Effector CD8-positive, alpha-beta T cell (primary cell): ENCODE results near the gene ANTXR1.

Source experiments
- DNase-seq: peaks from one replicate; lab custom pipeline; 2025; lab: John Stamatoyannopoulos, UW

ANTXR1 gene

GRCh38 chr2:69073928-69074570, 61.1 kb downstream of the ANTXR1 start:
- no peak for DNase-seq

GRCh38 chr2:69074918-69075317, 61.9 kb downstream of the ANTXR1 start:
- no peak for DNase-seq

GRCh38 chr2:69075486-69075885, 62.5 kb downstream of the ANTXR1 start:
- no peak for DNase-seq

GRCh38 chr2:69076601-69077000, 63.6 kb downstream of the ANTXR1 start:
- DNase-seq = no peak

GRCh38 chr2:69077252-69077950, 64.4 kb downstream of the ANTXR1 start:
- no peak for DNase-seq

- no peak for DNase-seq
These were observed 67.1 kb downstream of the ANTXR1 start for GRCh38 chr2:69080071-69080470.

- DNase-seq = no peak
These were observed 68.1 kb downstream of the ANTXR1 start for GRCh38 chr2:69081001-69081580.

- no peak for DNase-seq
These were observed 68.8 kb downstream of the ANTXR1 start for GRCh38 chr2:69081757-69082156.

GRCh38 chr2:69082430-69082997, 69.5 kb downstream of the ANTXR1 start:
- DNase-seq = no peak

- no peak for DNase-seq
These were observed 70.3 kb downstream of the ANTXR1 start for GRCh38 chr2:69083235-69083748.

GRCh38 chr2:69084492-69084891, 71.5 kb downstream of the ANTXR1 start:
- no peak for DNase-seq

GRCh38 chr2:69086466-69086865, 73.5 kb downstream of the ANTXR1 start:
- no peak for DNase-seq

GRCh38 chr2:69087211-69087911, 74.4 kb downstream of the ANTXR1 start:
- DNase-seq = no peak

GRCh38 chr2:69087912-69088240, 74.9 kb downstream of the ANTXR1 start:
- no peak for DNase-seq

GRCh38 chr2:69088466-69088865, 75.5 kb downstream of the ANTXR1 start:
- no peak for DNase-seq

GRCh38 chr2:69089266-69089665, 76.3 kb downstream of the ANTXR1 start:
- no peak for DNase-seq

- DNase-seq = no peak
These were observed 77.0 kb downstream of the ANTXR1 start for GRCh38 chr2:69089998-69090397.

GRCh38 chr2:69090820-69091219, 77.8 kb downstream of the ANTXR1 start:
- DNase-seq = no peak

GRCh38 chr2:69092857-69093256, 79.9 kb downstream of the ANTXR1 start:
- no peak for DNase-seq

GRCh38 chr2:69095305-69095704, 82.3 kb downstream of the ANTXR1 start:
- no peak for DNase-seq

GRCh38 chr2:69096326-69097095, 83.5 kb downstream of the ANTXR1 start:
- no peak for DNase-seq
